GM12874 (cell line): ENCODE results near the gene CDCA7L.

Source experiments
- CTCF ChIP-seq: IDR thresholded peaks from 2 replicates; pipeline ENCODE4 v1.5.1; 2011; ENCODE audit warnings: low read depth, mild to moderate bottlenecking, control low read depth, low read length, moderate library complexity; ENCODE audit not compliant: insufficient read depth

Gene CDCA7L

GRCh38 chr7:21959387-21959776 is 13.7 kb upstream of the CDCA7L start:
- no peak for TF ChIP-seq CTCF

- TF ChIP-seq CTCF: no peak
Measured at GRCh38 chr7:21953781-21954180, 8.1 kb upstream of the CDCA7L start.

DNA sequence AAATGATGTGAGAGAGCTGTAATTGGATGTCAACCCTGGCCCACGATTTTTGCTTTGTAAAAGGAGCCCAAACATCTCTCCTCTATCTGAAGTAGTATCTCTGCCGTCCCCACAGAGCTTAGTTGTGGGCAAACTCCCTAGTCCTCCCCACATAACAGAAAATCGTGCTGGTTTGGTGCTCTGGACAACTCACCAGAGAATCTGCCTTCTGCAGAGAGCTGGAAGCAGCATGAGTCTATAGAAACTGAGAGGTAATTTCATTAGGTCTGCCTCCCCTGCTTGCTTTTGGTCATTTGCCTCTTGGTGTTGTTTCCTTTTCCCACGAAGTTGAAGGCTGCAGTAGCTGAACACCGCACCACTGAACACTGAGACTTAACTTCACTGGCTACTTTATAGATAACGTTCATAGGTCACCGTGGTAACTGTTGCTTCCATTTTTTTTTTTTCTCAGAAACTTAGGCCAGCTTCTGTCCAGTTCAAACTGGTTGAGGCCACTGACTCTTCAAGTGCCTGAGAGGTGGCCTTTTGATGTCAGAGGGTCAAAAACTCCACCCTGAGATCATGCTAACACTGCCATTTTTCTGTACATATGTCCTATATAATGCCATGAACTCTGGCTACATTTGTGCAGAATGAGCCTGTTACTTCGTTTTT is 3.3 kb upstream of the CDCA7L start:
- TF ChIP-seq CTCF: no peak

DNA sequence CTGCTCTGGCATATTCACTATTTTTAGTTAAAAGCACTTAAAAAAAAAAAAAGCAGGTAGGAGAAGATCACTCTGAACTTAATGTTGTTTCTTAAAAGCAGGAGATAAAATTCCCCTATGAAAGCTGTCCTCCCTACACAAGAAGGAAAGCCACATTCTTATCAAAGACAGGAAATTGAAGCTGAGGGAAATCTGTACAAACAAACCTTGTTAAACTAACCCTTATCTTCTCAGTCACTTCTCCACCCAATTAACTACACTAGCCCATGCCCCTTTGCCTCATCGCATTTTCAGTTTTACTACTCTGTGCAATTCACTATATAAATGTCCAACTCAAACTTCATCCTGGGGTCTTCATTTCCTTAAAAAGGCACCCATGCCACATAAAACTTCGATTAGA is 2.7 kb upstream of the CDCA7L start:
- TF ChIP-seq CTCF: no peak

DNA sequence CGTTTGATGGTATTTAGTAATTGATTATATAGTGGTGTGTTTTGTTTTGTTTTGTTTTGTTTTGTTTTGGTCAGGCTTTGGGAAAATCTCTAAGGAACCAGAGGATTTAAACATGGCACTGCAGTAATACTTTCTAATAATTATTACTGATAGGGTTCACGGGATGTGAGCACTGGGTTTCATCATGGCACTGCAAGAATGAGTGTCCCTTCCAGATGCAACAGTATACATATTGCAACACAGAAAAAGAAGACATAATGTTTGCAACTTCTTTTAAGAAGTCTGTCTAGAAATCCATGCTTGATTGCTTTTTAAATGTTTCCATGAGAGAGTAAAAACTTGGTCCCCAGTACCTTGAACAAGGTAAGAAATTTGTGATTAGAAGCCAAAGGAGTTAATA is 2.2 kb upstream of the CDCA7L start:
- no peak for TF ChIP-seq CTCF

DNA sequence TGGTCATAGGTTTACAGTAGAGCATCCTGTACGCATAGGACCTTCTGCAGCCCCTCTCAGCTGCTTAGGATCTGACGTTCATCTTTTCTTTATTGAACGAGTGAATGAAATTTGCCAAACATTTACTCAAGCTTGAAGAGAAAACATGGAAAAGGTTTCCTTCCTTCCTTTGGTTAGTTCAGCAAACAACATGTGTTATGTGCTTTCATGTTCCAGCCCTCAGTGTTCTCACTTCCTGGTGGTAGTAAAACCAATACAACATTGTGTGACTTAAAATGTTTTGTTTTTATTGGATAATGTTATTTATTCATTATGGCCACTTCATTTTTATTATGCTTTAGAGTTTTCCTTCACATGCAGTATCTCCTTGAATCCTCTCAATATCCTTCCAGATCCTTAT is 1.4 kb upstream of the CDCA7L start:
- TF ChIP-seq CTCF: no peak

- no peak for TF ChIP-seq CTCF
Measured at GRCh38 chr7:21946222-21946709, 567 bp upstream of the CDCA7L start.
